HG03439 (cell line): Measurements from ENCODE around the gene APBA3.
"Not testable (repeated sequence)": the region's sequence is repeated elsewhere in the genome, so short reads cannot be mapped to it uniquely, and the experiment has no call there.

Experiments
- ATAC-seq: cut with Tn5 transposase; IDR thresholded peaks from one replicate; pipeline ENCODE4 v1.9.1; 2021; ENCODE audit warnings: mild to moderate bottlenecking, moderate library complexity; ENCODE audit not compliant: unreplicated experiment

APBA3 gene

DNA sequence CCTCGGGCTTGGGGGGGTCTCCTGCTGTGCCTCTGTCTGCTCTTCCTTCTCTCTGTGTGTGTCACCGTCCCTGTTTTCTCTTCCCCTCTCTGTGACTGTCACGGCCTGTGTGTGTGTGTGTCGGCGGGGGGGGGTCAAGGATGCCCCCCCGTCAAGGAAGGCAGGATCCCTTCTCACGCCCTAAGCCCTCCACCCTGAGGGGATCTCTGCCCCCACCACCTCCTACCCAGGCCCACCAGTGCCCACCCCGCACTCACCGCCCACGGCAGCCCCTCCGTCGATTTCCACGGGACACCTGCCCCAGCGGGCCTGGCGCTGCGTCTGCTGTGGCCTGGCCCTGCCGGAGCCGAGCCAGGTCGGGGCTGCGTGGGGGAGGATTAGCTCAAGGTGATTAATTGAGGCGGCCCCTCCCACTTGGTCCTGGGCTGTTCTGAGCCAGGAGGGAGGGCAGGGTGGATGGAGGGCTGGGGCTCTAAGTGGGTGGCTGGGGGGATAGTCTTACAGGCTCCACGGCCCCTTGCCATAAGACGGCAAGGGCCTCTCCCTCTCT lies 10.5 kb upstream of the APBA3 start, which contains the start of gene RAX2:
Gene RAX2, minus strand, starts transcription at position 323 of the 550 bp plus-strand sequence. CDS start 486 bp downstream, outside the sequence.
- no peak for ATAC-seq

- no peak for ATAC-seq
Measured at GRCh38 chr19:3771000-3771905, 9.8 kb upstream of the APBA3 start.

- no peak for ATAC-seq
Measured at GRCh38 chr19:3770136-3770999, 8.9 kb upstream of the APBA3 start.

- no peak for ATAC-seq
Measured at GRCh38 chr19:3769494-3769893, 8.0 kb upstream of the APBA3 start.

DNA sequence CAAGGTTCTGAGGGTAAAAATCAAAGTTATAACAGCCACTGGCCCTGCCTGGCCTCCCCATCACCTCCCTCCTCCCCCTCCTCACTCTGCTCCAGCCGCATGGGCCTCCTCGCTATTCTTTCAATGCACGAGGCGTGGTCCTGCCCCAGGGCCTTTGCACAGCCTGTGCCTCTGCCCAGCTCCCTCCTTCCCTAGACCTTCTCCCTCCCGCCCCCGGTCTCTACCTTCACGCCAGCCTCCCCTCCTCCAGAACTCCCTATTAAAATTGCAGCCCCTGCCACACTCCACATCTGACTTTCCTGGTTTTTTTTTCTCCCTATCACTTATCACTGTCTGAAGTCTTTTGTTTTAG lies 7.2 kb upstream of the APBA3 start:
- ATAC-seq, result no peak

GRCh38 chr19:3768015-3768747 lies 6.7 kb upstream of the APBA3 start:
- no peak for ATAC-seq

DNA sequence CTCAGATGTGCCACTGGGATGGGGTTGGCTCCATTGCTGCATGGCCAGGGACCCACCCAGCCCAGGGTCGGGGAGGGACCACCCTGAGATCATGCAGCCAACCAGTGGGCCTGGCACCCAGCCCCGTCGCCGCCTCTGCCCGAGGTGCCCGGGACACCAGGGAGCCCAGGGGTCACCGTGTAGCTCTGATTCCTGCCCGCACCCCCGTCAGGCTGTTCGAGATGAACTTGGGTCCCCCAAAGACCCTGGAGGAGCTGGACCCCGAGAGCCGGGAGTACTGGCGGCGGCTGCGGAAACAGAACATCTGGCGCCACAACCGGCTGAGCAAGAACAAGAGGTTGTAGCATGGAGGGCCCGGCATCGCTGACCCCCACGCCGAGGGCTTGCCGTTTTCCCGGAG lies 5.6 kb upstream of the APBA3 start:
- ATAC-seq, result no peak

DNA sequence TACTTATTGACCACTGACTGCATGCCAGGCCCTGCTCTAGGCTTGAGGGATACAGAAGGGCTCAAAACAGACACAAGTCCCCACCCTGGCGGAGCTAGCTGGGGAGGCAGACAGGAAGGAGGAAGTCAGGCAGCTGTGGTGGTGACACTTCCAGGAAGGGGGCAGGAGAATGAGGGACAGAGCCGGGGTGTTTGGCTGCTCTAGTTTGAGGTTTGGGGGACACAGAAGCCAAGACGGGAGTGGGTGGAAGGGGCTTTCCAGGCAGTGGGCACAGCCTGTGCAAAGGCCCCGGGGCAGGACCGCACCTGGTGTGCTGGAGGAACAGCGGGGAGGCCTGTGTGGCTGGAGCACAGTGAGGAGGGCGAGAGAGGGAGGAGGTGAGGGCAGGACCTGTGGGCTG lies 5.0 kb upstream of the APBA3 start:
- ATAC-seq, result no peak

- not testable (repeated sequence) for ATAC-seq
Measured at GRCh38 chr19:3765757-3766156, 4.3 kb upstream of the APBA3 start.

GRCh38 chr19:3765121-3765520 lies 3.6 kb upstream of the APBA3 start:
- ATAC-seq, result no peak

DNA sequence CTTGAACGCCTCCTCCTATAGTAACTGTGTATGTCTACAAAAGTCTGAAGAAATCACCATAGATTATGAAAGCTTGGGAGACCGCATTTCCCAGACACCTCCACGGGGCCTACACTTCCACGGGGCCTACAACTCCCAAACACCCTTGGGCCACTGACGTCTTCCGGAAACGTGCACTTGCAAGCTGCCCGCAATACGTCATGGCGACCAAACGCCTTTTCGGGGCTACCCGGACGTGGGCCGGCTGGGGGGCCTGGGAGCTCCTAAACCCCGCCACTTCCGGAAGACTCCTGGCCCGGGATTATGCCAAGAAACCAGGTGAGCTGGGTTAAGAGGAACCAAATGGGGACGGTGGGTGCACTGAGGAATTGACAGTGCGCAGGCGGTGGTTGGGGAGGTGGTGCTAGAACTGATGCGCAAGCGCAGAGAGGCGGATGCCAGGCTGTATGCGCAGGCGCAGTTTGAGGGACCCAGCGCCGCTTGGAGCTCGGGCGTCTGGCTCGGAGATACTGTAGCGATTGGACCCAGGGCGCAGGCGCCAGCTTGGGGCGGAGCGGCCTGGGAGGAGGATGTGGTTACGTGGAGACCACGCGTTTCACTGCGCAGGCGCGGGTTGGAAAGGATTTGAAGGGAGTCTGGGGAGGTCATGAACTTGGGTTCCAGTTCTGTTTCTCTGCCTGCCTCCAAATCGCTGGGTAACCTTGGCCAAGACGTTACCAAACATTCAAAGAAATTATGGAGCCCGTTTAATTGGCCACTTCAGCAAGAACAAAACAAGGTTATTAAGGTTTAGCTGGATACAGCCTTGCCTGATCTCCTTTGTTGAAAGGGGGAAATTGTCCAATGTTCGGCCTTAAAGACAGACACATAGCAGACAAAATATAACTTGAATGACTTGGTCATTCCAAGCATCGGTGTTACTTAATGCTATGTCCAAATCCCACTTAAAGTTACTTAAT lies 1.3 kb upstream of the APBA3 start, which contains the start of gene MRPL54:
Gene MRPL54, plus strand, starts transcription at position 182 of the 959 bp plus-strand sequence. Its CDS starts 19 bp downstream, at position 201.
- peak; percentile 74 for ATAC-seq

DNA sequence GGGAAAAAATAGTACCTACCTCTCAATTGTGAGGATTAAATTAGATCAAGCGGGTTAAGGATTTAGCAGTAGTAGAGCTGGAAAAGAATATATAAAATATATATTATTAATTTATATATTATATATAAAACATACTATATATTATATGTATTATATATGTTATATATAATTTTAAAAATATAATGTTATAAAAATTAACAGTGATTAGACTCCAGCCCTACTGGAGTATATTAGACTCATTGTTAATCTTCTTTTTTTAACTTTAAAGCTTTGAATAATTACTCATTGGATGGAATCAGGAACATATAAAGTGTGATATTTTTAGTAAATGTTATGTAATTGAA lies 610 bp upstream of the APBA3 start:
- no peak for ATAC-seq

- ATAC-seq, result no peak
Measured at GRCh38 chr19:3760871-3761361, 576 bp downstream of the APBA3 start.

GRCh38 chr19:3759482-3760254 lies 1.8 kb downstream of the APBA3 start:
- no peak for ATAC-seq

GRCh38 chr19:3758297-3758696 lies 3.2 kb downstream of the APBA3 start:
- not testable (repeated sequence) for ATAC-seq

- not testable (repeated sequence) for ATAC-seq
Measured at GRCh38 chr19:3757705-3758104, 3.8 kb downstream of the APBA3 start.

GRCh38 chr19:3753631-3754410 lies 7.7 kb downstream of the APBA3 start:
- no peak for ATAC-seq

- no peak for ATAC-seq
Measured at GRCh38 chr19:3752492-3752891, 9.0 kb downstream of the APBA3 start.
